Breast epithelium (tissue), 3 donors: ENCODE results near the gene INPP5F.

Experiments
- POLR2A ChIP-seq: fragments of 450-650 bp; IDR thresholded peaks from one replicate; pipeline ENCODE4 v1.6.1; 2016; ENCODE audit warnings: antibody characterized with exemption, mild to moderate bottlenecking, moderate library complexity
- POLR2AphosphoS5 ChIP-seq, 3 donors: sonication (generic); formaldehyde crosslinking; IDR thresholded peaks; one replicate each; pipeline ENCODE4 v1.6.1; 2017; ENCODE audit warnings: antibody characterized with exemption in 3 of 3
- TF ChIP-seq, protein P1 (sequence below), 3 donors: fragments of 450-650 bp; IDR thresholded peaks; one replicate each; pipeline ENCODE4 v1.5.1; 2016 to 2017; ENCODE audit warnings: antibody characterized with exemption in 3 of 3, mild to moderate bottlenecking in 3 of 3, moderate library complexity in 3 of 3

DNA sequence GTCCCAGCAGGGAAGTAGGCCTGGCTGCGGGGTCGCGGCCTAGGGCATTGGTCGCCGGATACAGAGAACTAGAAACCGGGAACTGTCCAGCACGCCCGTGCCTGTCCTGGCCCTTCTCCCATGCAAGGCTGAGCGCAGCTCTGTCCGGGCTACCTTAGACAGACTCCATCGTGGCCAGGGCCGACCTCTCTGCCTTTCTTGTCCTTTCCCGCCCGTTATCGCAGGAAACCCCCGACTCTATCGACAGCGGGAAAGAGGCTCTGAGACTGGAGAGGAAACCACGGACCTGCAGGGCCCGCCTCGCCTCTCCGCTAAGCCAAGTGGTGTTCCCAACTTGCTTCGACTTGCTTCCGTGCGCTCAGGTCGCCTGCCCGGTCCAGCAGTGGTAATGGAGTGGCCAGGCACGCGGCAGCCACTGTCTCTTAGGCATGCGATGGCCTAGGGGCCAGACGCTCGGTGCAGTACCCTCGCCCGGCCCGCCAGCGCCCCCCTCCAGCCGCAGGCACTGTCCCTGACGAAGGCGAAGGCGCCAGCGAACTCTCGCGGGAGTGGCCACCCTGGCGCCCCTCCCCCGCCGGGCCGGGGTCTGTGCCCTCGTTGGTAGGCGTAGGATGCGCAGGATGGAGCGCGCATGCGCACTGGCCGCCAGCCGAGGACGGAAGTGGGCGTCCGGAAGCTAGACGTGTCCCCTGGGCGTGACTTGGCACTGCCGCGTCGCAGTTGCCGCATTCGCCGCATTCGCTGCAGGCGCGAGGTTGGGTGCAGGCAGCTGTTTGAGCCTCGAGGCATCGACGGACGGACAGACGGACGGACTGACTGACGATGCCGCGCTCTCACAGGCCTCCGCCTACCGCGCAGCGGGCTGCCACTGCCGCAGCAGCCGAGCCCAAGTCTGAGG lies 92.4 kb downstream of the INPP5F start:
- TF ChIP-seq, protein P1, sequence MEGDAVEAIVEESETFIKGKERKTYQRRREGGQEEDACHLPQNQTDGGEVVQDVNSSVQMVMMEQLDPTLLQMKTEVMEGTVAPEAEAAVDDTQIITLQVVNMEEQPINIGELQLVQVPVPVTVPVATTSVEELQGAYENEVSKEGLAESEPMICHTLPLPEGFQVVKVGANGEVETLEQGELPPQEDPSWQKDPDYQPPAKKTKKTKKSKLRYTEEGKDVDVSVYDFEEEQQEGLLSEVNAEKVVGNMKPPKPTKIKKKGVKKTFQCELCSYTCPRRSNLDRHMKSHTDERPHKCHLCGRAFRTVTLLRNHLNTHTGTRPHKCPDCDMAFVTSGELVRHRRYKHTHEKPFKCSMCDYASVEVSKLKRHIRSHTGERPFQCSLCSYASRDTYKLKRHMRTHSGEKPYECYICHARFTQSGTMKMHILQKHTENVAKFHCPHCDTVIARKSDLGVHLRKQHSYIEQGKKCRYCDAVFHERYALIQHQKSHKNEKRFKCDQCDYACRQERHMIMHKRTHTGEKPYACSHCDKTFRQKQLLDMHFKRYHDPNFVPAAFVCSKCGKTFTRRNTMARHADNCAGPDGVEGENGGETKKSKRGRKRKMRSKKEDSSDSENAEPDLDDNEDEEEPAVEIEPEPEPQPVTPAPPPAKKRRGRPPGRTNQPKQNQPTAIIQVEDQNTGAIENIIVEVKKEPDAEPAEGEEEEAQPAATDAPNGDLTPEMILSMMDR (IDR thresholded peaks at IDR 0.05) = no peak
- TF ChIP-seq POLR2AphosphoS5 (IDR thresholded peaks at IDR 0.05) (peak in 2 of 3 donors; percentile 13 to 44), POLR2A (no peak)
